Lower leg skin (tissue), 3 donors: Measurements from ENCODE around the gene TIMM10.

Source experiments
- CTCF ChIP-seq, 3 donors: fragments of 450-650 bp; IDR thresholded peaks; one replicate each; pipeline ENCODE4 v1.5.1; 2016; ENCODE audit warnings: antibody characterized with exemption in 3 of 3, mild to moderate bottlenecking in 3 of 3, moderate library complexity in 2 of 3
- POLR2A ChIP-seq, 2 donors: fragments of 450-650 bp; IDR thresholded peaks; one replicate each; pipeline ENCODE4 v1.6.1; 2016 to 2017; ENCODE audit warnings: antibody characterized with exemption in 2 of 2, mild to moderate bottlenecking in 1 of 2, moderate library complexity in 1 of 2

- TF ChIP-seq CTCF (IDR thresholded peaks at IDR 0.05): no peak
- TF ChIP-seq POLR2A (IDR thresholded peaks at IDR 0.05): no peak
Measured at GRCh38 chr11:57542582-57542981, 12.0 kb upstream of the TIMM10 start.
